ENCODE data around the gene THSD4.

- no peak for TF ChIP-seq CTCF (IDR thresholded peaks at IDR 0.05; ENCODE audit: low read length)
- no peak for TF ChIP-seq EZH2 (optimal IDR thresholded peaks at IDR 0.05; ENCODE audit: low read depth, low read length)
- no peak for TF ChIP-seq EZH2phosphoT487 (IDR thresholded peaks at IDR 0.05; ENCODE audit: low read length)
These were observed 31.0 kb upstream of the THSD4 start for GRCh38 chr15:71084264-71084663.

All from MM.1S (cell line).